ENCODE measurements around the gene MAML2.

The MAML2 gene

DNA sequence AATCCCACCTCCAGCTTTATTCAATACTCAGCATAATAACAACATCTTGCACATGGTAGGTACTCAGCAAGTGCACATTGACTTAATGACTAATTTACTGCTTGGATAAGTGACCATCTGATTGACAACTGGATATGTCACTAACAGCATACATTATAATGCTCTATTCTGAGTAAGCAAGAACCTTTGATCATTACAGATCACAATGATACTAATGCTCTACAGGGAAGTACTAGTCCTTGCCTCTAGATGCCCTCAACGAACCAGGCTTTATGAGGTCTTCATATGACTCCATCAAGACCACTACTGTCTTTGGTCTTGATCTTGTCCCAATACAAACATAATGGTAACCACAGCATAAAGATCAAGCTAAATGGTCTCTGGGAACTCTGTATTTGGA is 251.5 kb downstream of the MAML2 start:
- no peak overlapping the region for H3K27ac Mint-ChIP-seq
- H3K4me1 Mint-ChIP-seq (ENCODE audit: low read depth), result peaks cover 55% of the 10 kb centered on the region
- H3K36me3 Mint-ChIP-seq, result peaks cover 21% of the 10 kb centered on the region
- H3K9me3 Mint-ChIP-seq (ENCODE audit: low read depth), result no peaks in the 10 kb centered on the region
- no peak overlapping the region for H3K4me3 Mint-ChIP-seq
- no peaks in the 10 kb centered on the region for H3K27me3 Mint-ChIP-seq

DNA sequence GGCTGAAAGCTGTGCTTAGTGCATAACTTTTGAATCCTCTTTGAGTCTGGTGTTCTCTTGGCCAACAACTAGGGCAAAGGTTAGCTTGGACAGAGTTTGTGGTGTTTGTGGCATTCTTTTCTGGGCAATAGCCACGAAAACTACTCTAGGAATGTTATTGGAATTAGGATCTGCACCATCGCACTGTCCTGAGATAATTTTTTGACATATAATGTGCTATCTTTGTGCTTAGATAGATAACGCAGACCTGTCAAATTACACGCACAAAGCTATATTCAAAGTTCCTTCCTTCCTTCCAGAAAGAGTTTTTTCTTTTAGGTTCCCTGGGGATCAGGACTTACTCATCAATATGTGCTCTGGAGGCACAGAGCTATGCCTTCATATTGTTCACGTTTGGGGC is 252.3 kb downstream of the MAML2 start:
- H3K4me3 Mint-ChIP-seq, result no peak overlapping the region
- no peak overlapping the region for H3K27ac Mint-ChIP-seq
- H3K9me3 Mint-ChIP-seq (ENCODE audit: low read depth), result no peaks in the 10 kb centered on the region
- no peaks in the 10 kb centered on the region for H3K27me3 Mint-ChIP-seq
- peaks cover 48% of the 10 kb centered on the region for H3K4me1 Mint-ChIP-seq (ENCODE audit: low read depth)
- peaks cover 22% of the 10 kb centered on the region for H3K36me3 Mint-ChIP-seq

DNA sequence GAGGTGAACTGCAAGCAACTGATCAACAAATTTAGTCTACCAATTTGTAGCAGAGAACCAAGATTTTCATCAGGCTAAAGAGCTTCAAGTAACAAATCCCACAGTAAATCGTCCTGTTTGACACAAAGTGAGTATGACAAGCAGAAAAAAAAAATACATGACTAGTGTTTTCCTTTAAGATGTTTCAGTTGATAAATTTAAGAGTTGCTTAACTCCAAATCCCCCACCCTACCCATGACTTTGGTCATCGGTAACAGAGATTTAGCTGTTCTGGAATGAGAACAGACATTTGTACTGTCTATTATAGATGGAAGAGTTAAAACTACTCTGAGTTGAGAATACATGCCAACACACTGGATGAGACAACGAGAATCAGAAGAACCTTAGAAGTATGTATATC is 254.1 kb downstream of the MAML2 start:
- peaks cover 22% of the 10 kb centered on the region for H3K36me3 Mint-ChIP-seq
- H3K27ac Mint-ChIP-seq, result no peak overlapping the region
- H3K9me3 Mint-ChIP-seq (ENCODE audit: low read depth), result no peaks in the 10 kb centered on the region
- H3K4me3 Mint-ChIP-seq, result peak overlapping the region; percentile 20
- no peaks in the 10 kb centered on the region for H3K27me3 Mint-ChIP-seq
- peaks cover 31% of the 10 kb centered on the region for H3K4me1 Mint-ChIP-seq (ENCODE audit: low read depth)

DNA sequence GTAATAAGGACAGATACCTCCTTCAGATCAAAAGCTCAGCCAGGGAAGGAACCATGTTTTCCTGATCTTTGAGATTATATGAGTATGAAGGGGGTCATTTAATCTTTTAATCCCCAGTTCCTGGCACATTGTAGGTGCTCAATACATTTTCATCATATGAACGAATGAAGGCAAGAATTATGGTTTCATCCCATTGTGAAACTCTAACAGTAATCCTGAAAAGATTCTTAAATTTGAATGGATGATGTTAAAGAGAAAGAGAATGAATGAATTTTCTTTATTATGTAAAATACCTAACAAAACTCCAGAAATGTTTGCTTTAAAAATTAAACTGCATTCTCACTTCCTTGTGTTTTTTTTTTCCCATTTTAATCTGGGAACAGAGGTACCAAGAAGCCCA is 256.9 kb downstream of the MAML2 start:
- peaks cover 17% of the 10 kb centered on the region for H3K36me3 Mint-ChIP-seq
- H3K9me3 Mint-ChIP-seq (ENCODE audit: low read depth), result no peaks in the 10 kb centered on the region
- no peak overlapping the region for H3K4me3 Mint-ChIP-seq
- H3K27me3 Mint-ChIP-seq, result no peaks in the 10 kb centered on the region
- H3K27ac Mint-ChIP-seq, result no peak overlapping the region
- H3K4me1 Mint-ChIP-seq (ENCODE audit: low read depth), result peaks cover 10% of the 10 kb centered on the region

DNA sequence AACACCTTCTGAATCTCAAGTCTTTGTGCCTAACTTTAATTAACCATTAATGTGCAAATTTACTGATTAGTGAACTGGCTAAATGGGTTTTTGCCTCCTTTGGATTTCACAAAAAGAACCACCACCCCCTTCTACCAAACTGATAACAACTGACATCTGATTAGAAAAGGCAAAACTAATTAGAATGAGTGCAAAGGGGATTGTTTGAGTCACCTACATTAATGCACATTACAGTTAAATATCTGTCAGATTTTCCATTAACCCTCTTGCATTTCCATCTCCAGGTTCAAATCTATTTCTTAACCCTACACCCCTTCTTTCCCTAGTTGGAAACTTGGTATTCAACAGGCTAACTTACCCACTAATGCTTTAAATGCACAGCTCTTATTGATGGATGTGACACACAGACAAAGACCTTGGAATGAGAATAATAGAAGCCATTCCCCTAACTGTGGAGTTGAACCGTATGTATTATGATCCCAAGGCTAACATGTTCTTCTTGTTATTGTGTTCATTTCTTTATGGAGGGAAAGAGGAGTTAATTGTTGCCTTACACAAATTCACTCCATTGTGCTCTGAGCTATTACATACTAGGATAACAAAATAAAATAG is 257.6 kb downstream of the MAML2 start:
- H3K4me1 Mint-ChIP-seq (ENCODE audit: low read depth), result peaks cover 9% of the 10 kb centered on the region
- H3K4me3 Mint-ChIP-seq, result no peak overlapping the region
- H3K27me3 Mint-ChIP-seq, result no peaks in the 10 kb centered on the region
- H3K27ac Mint-ChIP-seq, result no peak overlapping the region
- peaks cover 16% of the 10 kb centered on the region for H3K36me3 Mint-ChIP-seq
- H3K9me3 Mint-ChIP-seq (ENCODE audit: low read depth), result no peaks in the 10 kb centered on the region

DNA sequence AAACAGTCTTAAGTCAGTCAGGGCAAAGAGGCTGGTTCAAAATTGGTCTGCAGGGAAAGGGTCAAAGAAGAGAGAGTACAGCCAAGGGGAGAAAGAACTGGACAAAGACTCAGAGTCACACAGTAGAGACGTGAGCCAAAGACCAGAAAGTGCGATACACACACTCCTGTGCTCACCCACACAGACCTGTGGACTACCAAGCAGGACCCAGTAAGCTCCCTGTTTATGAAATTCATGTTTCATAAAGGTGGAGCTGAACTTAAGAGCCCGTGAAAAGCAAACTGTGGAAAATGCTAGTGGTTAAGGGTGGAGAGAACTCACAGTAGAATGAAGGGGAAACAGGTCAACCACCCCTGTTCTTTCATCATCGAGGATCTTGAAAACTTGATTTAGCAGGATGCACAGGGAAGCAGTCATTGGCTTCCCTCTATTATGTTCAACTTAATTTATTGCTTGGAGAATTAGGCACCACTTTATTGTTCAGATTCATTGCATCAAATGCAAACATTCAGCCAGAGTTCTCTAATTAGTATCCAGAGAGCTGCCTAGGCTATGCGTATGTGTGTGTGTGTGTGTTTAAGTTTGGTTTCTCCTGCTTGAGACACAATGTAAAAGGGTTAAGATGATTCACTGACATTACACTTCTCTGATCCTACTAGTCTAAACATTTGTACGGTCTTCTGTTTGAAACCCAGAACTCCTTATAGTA is 258.2 kb downstream of the MAML2 start:
- H3K27me3 Mint-ChIP-seq, result no peaks in the 10 kb centered on the region
- peaks cover 16% of the 10 kb centered on the region for H3K36me3 Mint-ChIP-seq
- no peaks in the 10 kb centered on the region for H3K9me3 Mint-ChIP-seq (ENCODE audit: low read depth)
- H3K4me3 Mint-ChIP-seq, result no peak overlapping the region
- H3K27ac Mint-ChIP-seq, result no peak overlapping the region
- H3K4me1 Mint-ChIP-seq (ENCODE audit: low read depth), result peaks cover 11% of the 10 kb centered on the region

DNA sequence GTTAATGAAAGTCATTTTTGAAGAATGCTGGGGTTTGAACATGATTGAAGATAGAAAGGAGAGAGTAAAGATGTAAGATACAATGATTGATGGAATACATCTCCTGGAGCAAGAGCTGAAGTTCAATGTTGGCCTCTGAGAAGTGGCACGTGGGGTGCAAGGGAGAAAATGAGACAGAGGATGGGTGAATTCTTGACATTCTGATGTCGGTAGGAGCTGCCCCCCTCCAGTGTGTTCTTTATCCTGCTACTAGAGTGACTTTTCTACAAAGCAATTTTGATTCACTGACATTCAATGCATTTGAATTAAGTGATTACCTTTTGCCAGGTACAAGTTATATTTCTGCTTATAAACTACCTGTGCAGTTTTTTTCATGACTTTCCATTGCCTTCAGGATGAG is 260.1 kb downstream of the MAML2 start:
- no peak overlapping the region for H3K4me3 Mint-ChIP-seq
- H3K36me3 Mint-ChIP-seq, result peaks cover 18% of the 10 kb centered on the region
- no peaks in the 10 kb centered on the region for H3K27me3 Mint-ChIP-seq
- no peak overlapping the region for H3K27ac Mint-ChIP-seq
- peaks cover 29% of the 10 kb centered on the region for H3K4me1 Mint-ChIP-seq (ENCODE audit: low read depth)
- no peaks in the 10 kb centered on the region for H3K9me3 Mint-ChIP-seq (ENCODE audit: low read depth)

DNA sequence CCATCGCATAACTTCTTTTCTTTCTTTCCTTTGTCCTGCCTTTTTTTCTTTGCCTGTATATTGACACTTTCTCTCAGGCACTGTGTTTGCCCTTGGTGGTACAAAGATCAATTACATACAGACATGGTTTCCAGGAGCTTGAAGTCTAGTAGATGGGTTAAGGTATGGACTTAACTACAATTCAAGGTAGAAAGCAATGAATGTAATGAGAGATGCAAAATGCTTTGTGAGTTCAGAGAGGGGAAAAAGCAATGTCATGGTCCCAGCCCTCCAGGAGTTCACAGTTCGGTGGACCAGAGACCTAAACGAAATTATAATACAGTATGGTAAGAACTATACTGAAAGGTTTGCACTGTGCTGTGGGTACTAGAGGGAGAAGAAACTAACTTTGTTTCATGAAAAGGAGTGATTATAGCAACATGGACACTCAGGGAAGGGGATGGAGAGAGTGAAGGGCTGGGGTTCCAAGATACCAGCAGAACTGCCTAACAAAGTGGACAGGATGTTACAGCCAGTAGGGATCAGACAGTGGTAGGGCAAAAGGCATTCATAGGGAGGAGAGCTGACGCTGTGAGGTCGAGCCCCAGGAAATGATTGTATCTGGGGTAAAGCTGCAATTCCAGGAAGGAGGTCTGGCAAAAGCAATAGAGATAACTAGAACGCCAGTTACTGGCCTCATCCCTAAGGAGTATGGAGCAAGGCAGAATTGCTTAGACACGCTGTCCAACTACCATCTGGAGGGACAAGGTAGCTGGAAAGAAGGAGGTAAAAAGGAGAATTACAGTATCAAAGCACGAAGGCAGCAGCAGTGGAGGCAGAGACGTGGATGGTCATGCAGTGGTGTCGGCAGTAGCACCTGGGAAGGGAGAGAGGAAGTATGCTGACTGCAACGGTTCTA is 260.7 kb downstream of the MAML2 start:
- Mint-ChIP-seq H3K9me3 (ENCODE audit: low read depth) (no peaks in the 10 kb centered on the region), H3K4me3 (no peak overlapping the region), H3K4me1 (ENCODE audit: low read depth) (peaks cover 35% of the 10 kb centered on the region), H3K27me3 (no peaks in the 10 kb centered on the region), H3K36me3 (peaks cover 17% of the 10 kb centered on the region), H3K27ac (no peak overlapping the region)

DNA sequence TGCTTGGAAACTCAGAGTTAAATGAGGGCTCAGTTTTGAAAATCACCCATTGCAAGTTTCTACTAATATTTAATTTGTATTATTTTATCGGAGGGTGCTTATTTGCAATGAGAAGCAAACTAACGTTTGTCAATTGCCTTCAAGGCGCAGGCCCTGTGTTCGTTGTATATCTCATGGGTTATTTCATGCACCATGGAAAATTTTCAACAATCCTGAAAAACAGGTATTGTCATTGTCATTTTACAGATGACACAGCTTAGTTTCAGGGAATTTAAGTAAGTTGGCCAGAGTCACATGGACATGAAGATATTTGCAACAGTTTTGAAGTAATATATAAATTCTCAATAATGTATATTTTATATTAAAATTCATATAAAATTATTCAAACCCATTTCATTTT is 261.4 kb downstream of the MAML2 start:
- Mint-ChIP-seq H3K4me3 (no peak overlapping the region), H3K27ac (no peak overlapping the region), H3K9me3 (ENCODE audit: low read depth) (no peaks in the 10 kb centered on the region), H3K4me1 (ENCODE audit: low read depth) (peaks cover 39% of the 10 kb centered on the region), H3K27me3 (no peaks in the 10 kb centered on the region), H3K36me3 (peaks cover 13% of the 10 kb centered on the region)

DNA sequence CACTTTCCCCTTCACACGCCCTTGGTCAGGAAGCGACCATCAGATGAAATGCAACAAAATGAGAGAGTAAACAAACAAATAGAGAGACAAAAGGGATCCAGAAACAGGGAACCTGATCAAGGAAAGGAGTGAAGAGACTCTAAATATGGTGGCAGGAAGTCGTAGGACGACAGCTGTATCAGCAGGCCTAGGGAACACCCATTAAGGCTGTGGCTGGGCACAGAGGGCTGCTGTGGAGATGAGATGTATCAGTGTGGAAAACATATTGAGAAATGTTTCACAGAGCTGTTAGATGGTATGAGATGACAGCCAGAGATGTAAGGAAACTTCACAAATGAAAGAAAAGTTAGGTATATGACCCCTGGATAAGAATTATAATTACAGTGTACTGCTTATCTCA is 263.3 kb downstream of the MAML2 start:
- peaks cover 58% of the 10 kb centered on the region for H3K4me1 Mint-ChIP-seq (ENCODE audit: low read depth)
- H3K27ac Mint-ChIP-seq, result peak overlapping the region; percentile 73
- H3K27me3 Mint-ChIP-seq, result no peaks in the 10 kb centered on the region
- H3K36me3 Mint-ChIP-seq, result peaks cover 12% of the 10 kb centered on the region
- H3K9me3 Mint-ChIP-seq (ENCODE audit: low read depth), result no peaks in the 10 kb centered on the region
- no peak overlapping the region for H3K4me3 Mint-ChIP-seq

DNA sequence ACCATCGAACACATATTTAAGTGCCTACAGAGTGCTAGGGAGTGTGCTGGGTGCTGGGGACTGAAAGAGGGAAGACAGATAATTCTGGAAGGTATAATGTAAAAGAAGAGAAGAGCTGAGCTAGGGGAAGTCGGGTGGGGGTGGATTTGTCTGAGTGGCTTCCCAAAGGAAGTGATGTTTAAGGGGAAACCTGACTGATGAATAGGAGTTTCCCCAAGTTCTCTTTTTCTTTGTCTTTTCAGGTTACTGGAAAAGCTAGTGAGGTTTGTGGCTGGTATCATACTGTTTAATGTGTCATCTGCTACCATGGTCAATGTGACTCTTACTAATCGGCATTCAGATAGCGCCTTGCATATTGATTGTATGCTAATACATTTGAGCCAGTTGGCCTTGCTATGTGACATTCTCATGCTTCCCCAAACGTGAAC is 267.4 kb downstream of the MAML2 start:
- Mint-ChIP-seq H3K9me3 (ENCODE audit: low read depth) (no peaks in the 10 kb centered on the region), H3K4me3 (peak overlapping the region; percentile 48), H3K4me1 (ENCODE audit: low read depth) (peaks cover 84% of the 10 kb centered on the region), H3K27me3 (no peaks in the 10 kb centered on the region), H3K27ac (peak overlapping the region; percentile 95), H3K36me3 (peaks cover 37% of the 10 kb centered on the region)

DNA sequence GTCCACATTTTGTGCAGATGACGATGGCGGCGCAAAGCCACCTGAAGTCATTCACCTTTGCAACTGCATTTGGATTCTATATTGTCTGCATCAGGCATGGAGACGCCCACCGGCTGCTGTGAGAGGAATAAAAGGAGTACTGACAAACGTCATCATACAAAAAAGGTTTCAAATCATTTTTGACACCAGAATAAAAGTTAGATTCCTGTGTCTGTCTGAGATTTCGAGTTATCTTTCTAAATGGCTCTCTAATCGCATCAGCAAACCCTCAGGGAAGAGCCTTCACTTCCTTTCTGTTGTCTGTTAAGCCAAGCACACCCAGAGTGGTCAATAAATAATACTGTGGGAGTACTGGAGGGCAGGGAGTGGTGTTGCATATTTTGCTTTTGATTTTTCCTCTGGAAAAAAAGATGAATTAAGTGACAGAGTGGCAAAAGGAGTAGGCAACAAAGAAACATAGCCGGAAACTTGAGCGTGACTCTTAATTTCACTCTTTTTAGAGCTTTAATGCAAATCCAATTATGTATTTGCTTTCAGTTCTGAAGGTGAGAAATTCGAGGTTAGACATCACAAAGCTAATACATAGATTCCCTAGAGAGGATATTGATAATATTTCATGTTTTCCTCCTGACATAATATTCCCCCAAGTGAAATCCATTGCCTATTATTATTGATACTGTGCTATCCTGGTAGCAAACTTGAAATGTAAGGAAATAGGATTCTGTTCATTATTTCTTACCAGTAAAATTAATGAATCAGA is 268.3 kb downstream of the MAML2 start:
- peak overlapping the region; percentile 95 for H3K27ac Mint-ChIP-seq
- H3K9me3 Mint-ChIP-seq (ENCODE audit: low read depth), result no peaks in the 10 kb centered on the region
- H3K36me3 Mint-ChIP-seq, result peaks cover 37% of the 10 kb centered on the region
- peaks cover 78% of the 10 kb centered on the region for H3K4me1 Mint-ChIP-seq (ENCODE audit: low read depth)
- no peaks in the 10 kb centered on the region for H3K27me3 Mint-ChIP-seq
- peak overlapping the region; percentile 48 for H3K4me3 Mint-ChIP-seq

DNA sequence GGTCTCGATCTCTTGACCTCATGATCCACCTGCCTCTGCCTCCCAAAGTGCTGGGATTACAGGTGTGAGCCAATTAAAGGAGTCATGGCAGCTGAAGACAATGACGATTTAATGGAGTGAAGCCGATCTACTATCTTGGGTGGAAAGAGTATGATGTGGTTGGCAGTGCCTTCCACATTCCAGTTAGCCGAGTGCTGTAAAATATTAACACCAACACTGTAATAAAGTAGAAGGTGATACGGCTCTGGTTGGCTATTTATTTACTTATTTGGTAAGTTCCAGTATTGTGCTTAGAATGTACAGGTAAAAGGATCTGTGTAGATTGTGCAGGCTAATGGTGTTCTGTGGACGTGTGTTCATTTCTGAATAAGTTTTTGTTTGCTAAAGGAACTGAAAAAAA is 269.5 kb downstream of the MAML2 start:
- H3K4me1 Mint-ChIP-seq (ENCODE audit: low read depth), result peaks cover 70% of the 10 kb centered on the region

DNA sequence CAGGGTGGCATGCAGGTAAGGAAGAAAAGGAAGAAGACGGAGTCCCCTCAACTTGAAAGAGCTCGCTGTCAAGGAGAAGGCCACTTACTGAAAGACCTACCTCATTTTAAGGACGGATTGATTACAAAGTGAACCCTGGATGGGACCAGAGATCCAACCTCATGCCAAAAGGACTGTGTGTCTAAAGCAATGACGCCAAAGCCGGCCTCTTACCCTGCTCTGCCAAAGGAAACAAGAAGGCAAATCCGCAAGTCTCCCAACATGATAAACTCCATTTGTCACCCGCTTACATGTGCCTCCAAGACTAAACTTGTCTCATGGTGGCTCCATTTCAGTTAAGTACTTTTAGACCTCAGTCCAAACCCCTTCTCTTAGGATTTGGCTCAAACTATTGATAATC is 270.4 kb downstream of the MAML2 start:
- Mint-ChIP-seq H3K4me1 (ENCODE audit: low read depth) (peaks cover 70% of the 10 kb centered on the region), H3K27ac (peak overlapping the region; percentile 78), H3K27me3 (no peaks in the 10 kb centered on the region), H3K9me3 (ENCODE audit: low read depth) (no peaks in the 10 kb centered on the region), H3K4me3 (no peak overlapping the region), H3K36me3 (peaks cover 29% of the 10 kb centered on the region)

More for the DNA sequence above, 269.5 kb downstream of the MAML2 start:
- Mint-ChIP-seq H3K36me3 (peaks cover 33% of the 10 kb centered on the region), H3K9me3 (ENCODE audit: low read depth) (no peaks in the 10 kb centered on the region), H3K27ac (no peak overlapping the region), H3K4me3 (no peak overlapping the region), H3K27me3 (no peaks in the 10 kb centered on the region)

Data from activated naive CD8-positive, alpha-beta T cell (primary cell).